NCI-H526 treated with DMSO at 0.1 percent for 48 hours (cell line): Measurements from ENCODE around the gene TENM4.

Source experiments
- DNase-seq: peaks from one replicate; lab custom pipeline; 2025; lab: John Stamatoyannopoulos, UW

Gene TENM4

DNA sequence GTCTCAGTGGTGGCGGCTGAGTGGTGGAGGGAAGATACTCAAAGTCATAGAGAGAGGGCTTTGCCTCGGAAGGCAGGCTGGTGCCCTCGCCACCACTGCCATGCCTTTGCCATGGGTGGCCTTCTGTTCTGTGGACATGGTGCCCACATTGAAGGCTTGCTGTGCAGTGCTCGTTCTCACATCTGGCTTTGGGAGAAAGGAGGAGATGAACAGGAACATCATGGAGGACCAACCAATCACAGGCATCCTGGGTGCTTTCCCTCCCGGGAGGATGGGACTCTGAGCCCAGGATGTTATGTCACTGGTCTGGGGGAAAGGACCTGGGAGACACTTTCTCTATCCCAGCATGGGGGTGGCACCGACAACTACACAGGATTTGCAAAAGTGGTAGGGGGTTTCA lies 783.8 kb downstream of the TENM4 start:
- DNase-seq: no peak

DNA sequence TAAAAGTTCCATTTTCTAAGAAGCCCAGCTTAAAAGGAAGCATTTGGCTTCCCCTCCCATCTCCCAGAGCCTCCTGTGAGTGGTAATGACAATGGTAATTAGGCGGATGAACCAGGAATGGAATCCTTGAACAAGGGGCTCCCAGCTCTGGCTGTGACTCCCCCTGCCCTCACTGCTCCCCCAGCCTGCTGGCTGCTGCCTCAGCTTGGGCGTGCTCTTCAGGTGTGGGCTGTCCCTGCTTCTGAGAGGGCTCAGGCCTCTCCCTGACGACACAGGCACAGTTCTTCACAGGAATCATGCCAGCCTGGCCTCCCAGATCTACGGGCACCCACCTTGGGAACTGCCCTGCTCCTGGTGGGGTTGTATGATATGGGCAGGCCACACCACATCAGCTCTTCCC lies 784.5 kb downstream of the TENM4 start:
- no peak for DNase-seq

DNA sequence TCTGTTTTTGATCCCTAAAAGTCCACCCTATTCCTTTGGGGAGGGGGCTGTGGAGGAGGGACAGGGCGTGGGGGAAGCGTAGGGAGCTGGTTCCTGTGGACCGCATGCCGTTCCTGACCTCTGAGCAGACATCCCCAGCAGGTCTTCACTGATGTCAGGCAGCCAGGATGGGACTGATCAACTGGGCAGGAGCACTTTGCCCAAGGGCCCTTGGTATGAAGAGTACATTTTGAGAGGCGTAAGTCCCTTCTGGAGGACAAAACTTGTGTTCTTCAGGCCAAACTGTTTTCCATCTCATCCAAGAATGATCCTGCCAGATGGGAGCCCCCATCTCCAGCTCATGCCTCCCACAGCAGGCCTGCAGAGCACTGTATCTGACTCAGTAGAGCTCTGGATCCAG lies 785.3 kb downstream of the TENM4 start:
- DNase-seq: no peak

DNA sequence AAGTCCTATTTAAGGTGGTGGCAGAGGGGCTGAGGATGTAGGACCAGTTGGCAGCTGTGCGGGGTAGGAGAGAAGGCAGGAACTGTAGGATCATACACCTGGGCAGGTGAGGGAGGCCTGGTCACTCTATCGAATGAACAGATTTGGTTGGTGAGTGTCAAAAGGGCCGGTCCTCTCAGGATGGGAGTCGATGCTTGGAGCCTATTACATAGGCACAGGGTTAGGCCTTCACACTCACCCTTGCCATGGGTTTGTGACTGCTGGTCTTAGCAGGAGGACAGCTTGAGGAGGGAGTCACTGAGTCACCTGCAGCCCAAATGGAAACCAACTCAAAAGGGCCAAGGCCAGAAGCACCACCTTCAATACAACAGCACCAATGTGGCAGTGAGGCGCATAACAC lies 786.0 kb downstream of the TENM4 start:
- no peak for DNase-seq

DNA sequence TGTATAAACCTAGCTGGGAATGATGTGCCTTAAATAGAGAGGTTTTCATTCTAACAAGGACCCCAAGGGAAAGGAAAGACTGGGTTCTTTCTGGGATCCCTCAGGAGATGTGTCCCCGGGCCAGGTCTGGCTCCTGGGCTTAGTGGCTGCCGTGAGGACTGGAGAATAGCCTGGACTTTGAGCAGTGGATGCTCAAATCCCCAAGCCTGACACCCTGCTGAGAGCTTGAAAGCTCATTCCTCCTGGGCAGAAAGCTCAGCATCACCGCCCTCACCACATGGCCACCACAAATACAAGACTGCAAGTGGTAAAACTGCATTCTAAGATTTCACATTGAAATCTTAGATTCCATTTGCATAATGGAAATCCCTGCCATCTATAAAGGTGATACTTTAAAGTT lies 786.8 kb downstream of the TENM4 start:
- DNase-seq: no peak

DNA sequence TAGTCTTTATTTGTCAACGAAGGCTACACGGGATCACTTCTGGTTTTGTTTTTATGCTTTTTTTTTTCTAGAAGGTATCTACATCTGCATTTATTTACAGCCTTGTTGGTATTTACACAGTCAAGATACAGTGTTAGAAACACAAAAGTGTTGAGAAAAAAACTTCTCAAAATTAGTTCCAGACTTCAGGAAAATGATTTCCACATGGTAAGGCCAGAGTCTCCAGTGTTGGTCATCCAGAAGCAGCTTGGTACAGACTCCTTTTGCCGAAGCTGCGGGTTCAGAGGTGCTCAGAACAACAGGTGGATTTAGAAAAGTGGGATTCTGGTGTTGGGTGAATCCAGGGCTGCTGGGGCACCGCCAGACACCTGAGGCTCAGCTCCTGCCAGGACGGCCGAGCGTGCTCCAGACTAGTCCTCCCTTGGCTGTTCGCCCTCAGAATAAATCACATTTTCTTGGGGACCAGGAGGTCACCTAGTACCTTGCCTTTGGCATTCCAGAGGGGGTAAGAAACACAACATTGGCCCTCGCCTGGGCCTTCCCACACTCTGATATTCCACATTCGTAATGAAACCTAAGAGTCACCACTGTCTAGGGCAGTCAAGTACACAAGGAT lies 787.4 kb downstream of the TENM4 start:
- no peak for DNase-seq

DNA sequence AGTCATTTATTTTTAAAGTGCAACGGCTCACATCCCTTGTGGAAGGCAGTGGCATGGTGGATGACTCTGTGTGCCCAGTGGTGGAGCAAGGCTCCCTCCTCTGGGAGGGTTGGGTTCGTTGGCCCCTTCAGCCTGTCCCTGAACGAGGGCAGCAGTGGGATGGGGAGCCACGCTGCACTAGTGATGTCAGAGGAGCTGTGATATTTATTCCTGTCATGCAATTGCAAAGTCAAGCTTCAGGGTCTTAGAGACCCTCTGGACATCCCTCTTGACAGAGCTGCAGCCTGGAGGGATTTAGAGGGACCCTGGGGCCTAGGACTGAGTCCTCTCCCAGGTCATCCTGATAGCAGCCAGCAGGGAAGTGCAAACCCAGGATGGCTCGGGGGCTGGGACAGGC lies 788.0 kb downstream of the TENM4 start:
- no peak for DNase-seq

DNA sequence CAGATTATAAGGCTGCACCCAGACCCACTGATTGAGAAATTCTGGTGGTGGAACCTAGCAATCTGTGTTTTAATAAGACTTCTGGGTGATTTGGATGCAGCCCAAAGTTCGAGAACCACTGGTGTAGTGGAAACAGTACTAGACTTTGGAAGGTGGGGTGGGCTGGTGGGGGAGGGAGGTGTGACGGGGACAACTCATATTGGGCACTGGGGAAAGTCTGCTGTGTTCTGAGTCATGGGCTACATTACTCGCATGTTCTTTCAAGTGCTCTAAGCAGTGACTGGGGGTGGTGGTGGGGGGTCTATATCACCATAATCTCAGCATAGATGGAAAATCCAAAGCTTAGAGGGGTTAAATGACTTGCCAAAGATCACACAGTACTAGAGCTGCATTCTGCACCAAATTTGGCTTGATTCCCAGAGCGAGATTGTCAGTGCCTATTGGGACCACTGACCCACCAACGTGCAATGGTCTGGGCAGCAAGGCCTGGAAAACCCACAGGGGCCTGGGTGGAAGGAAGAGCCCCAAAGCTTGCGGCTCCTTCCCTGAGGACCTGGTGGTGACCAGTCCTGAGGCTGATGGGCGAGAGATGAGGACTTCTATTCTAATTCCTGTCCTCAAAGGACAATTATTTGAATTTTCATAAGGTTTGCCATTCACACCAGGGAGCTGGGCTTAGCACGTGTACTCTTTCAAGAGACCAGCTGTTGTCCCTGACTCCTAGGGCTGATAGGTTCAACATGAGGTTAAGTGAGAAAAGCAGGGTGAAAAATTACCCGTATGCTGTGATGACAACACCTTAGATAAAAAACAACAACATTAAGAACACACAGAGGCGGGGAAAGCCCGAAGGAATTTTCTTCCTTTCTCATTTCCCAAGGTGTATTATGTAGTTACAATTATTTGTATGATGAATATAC lies 788.6 kb downstream of the TENM4 start:
- DNase-seq: no peak

DNA sequence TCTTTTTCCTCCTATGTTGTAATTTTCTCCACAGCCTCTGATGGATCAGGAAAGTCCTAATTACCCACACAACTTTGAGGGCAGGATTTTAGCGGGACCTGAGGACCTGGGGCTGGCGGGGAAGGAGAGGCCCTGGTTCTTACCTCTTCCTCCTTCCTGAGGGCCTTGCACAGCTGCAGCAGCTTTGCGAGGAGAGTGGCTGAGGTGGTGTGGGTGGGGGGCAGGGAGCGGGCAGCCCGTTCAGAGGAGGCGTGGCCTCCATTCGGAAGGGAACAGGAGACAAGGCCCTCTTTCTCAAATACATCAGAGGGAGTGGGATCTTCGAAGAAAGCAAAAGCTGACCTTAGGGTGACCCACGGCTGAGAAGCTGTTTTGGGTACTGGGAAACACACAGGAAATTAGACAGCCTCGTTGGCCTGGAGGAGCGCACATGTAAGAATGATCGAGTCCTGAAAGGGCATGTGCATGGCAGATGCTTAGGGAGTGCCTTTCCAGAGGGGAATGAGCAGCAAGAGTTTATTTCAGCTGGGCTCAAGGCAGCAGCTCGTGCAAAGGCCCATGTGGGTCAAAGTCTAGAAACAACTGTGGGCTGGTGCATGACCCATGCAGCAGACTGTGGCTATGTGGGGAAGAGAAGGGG lies 789.6 kb downstream of the TENM4 start:
- no peak for DNase-seq

DNA sequence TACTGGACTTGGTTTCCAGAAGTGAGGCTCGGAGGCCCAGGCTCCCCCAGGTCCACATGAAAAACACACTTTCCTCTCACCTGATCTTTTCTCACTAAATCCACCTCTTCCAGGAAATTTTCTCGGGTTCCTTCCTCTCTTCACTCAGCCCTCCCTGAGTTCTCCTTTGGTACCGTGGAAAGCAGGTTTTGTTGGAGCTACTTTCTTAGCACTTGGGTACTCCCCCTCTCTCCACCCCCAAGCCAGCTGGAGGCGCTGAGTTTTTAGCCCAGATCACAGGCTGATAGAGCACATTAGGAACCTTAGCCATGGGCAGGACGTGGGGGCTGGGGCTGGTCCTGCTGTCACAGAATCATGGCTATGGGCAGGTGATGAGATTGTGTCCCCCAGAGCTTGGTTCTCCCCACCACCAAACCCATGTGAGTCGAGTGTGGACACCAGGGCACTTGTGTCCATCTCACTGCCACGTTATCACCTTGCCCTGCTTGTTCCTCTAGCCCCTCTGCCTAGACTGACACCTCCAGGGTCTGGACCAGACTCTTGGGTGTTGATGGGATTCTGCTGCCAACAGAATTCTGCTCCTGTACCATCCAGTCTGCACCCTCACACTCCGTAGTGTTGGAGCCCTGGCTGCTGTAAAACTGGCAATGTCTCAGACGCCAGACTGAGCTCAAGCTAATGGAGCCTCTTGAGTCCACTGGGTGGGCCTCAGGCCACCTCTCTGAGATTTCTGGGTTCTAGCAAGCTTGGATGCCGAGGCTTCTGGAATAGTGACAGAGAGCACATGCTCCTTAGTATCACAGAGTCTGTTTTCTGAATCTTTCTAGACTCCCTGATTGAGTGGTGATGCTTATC lies 791.2 kb downstream of the TENM4 start:
- no peak for DNase-seq

DNA sequence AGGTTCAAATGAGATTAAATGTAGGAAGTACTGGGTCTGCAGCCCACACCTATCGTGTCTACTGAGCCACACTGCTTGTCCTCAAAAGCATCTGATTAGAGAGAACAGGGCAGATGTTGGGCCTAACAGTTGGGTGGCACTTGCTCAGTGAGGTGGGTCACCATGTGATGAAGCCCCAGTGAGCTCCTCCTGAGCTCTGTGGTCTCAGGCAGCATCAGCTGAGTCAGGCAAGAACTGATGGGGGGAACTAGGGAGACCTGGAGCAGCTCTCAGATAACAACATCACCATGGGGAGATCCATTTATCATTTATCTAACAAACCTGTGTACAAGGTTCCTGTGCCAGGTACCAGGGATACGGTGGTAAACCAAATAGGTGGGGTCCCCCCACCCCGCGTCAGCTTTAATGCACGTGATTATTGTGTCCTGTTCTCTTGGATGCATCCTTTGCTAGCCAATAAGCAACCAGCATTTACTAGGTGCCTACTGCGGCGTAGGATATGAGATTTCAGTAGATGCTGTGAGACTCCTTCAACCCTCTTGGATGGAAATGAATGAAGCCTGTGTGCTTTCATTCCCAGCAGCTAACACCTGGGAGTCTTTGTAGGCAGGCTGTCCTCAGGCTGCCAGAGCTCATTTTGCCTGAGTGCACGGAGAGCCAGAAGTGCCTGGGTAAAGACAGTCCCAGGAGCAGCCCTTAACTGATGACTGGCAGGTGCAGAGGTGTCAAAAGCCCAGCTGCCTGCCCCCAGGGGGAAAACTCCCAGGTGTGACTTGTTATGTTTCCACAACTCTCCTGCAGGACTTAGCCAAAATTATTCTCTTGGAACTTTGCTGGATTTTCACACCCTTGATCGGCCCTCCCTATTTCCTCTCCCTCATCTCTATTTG lies 792.6 kb downstream of the TENM4 start:
- DNase-seq: no peak

DNA sequence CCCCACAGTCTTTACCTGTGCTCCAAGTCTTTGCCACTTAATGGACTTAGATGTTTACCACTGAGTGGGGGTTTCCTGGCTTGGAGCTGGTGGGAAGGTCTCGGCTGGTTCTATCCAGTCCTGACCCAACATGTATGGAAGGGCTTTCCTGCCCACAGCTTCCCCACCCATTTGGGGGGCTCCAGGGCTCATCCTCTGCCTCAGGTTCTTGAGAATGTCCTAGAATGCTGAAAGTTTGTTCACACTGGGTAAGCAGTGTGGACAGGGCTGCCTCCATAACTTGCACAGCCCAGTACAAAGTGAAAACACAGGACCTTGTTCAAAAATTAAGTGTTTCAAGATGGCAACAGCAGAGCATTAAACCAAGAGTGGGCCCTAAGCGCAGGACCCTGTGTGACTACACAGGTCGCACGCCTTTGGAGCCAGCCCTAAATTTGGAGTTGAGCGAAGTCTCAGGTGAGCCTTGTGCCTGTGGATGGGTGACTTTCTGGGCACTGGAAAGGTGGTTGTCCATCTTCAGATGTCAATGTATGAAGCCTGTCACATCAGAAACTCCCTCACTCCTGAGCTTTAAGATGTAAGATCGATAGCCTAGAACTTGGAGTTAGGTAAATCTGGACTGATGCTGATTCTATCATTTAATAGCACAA lies 793.4 kb downstream of the TENM4 start:
- DNase-seq: no peak

DNA sequence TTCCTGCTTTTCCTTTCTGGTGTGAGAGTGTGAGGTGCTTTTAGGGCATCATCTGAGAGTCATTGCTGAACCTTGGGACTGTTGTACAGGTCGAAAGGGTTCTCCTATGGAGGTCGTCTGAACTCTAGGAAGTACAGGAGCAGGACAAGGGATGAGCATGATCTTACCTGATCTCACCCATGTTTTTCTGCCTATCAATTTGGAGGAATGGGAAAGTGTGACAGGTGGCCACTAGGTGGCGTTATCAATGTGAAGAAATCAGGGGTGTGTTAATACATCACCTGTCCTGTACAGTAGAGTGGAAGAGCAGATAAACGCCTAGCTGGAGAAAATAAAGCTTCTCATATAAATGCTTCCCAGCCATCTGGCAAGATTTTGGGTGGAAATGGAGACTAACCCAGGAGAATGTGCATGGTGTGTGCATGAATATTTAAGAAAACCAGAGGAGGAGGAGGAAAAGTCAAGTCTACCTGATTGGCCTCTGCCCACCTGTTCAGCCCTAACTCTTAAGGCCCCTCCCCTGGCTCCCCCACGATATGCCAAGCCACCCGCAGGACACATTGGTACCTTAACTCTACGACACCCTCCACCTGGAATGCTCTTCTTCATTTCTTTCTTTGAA lies 794.2 kb downstream of the TENM4 start:
- DNase-seq: peak; percentile 60

DNA sequence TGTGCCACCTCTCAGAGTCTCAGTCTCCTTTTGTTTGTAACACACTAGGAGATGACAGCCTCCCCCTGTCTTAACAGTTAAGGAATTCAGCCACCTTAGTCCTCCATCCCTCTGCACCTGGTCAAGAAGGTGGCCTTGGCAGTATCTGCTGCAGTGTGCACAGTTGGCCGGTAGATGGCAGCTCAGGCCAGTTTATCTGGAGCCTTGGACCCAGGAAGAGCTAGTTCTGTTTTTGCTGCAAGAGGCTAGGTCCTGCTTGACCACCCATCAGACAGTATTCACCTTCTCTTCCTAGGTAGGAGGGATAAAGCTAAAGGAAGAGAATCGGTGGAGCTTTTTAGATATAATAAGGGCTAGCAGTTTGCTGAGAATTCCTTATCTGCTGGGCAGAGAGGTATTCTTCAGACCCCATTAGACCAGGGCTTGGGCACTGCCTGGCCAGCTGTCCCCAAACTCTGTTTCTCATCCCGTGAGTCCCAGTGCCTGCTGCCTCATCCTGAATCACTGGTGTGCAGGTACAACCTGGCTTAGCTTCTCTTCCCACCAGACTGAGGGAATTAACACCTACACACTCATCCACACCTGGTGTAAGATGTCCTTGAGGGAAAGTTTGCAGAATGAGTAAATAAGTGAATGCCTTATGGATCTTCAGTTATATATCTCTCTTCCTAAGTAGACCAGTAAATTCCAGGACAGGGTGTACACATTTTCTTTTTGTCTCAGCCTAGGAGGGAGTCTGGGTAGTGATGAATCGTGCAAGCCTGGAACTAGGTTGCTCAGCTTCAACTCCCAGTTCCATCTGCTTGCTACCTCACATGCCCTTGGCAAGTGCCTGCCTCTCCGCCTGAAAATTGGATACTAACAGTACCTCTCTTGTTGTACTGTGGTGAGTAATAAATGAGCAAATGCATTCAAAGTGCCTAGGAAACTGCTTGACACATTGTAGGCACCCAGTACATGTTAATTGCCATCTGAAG lies 795.3 kb downstream of the TENM4 start:
- DNase-seq: peak; percentile 53

DNA sequence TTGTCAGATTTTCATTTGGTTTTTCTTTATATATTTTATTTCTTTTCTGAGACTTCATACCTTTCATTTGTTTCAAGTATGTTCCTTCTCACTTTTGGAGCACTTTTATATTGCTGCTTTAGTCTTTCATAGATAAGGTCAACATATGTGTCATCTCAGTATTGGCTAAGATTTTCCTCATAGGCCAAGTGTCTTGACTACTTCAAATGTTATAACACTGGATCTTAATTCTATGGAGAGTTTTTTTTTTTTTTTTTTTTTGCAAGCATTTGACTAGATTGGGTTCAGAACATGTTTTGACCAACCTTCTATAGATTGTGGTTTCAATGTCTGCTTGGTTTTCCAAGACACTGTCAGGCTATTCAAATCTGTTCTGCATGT lies 797.2 kb downstream of the TENM4 start:
- no peak for DNase-seq

DNA sequence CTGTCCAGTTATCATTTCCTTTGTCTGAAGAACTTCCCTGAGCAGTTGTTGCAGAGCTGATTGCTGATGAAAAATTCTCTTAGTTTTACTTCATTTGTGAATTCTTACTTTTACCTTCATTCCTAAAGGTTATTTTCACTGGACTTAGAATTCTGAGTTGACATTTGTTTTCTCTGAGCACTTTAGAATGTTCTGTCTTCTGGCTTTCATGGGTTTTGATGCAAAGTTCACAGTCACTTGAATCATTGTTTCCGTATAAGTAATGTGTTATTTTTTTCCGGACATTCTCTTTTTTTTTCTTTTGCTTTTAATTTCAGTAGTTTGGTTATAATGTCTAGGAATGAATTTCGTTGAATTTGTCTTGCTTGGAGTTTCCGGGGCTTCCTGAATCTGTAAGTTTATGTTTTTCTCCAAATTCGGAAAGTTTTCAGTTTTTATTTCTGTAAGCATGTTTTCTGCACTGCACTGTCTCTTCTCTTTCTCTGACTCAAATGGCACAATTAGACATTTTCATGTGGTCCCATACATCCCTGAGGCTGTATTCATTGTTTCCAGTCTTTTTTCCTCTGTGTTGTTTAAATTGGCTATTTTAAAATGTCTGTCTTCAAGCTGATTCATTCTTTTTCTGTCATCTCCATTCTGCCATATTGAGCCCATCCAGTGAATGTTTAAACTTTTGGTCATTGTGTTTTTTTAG lies 797.7 kb downstream of the TENM4 start:
- no peak for DNase-seq

DNA sequence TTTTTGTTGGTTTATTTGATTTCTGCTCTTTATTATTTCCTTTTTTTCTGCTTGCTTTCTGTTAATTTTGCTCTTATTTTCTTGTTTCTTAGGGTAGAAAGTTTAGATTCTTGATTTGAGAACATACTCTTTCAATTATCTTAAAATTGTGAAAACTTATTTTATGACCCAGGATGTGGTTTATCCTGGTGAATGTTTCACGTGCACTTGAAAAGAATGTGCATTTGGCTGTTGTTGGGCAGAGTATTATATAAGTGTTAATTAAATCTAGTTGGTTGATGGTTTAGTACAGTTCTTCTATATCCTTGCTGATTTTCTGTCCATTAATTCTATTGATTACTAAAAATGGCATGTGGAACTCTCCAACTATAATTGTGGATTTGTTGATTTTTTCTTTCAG lies 799.3 kb downstream of the TENM4 start:
- DNase-seq: no peak

DNA sequence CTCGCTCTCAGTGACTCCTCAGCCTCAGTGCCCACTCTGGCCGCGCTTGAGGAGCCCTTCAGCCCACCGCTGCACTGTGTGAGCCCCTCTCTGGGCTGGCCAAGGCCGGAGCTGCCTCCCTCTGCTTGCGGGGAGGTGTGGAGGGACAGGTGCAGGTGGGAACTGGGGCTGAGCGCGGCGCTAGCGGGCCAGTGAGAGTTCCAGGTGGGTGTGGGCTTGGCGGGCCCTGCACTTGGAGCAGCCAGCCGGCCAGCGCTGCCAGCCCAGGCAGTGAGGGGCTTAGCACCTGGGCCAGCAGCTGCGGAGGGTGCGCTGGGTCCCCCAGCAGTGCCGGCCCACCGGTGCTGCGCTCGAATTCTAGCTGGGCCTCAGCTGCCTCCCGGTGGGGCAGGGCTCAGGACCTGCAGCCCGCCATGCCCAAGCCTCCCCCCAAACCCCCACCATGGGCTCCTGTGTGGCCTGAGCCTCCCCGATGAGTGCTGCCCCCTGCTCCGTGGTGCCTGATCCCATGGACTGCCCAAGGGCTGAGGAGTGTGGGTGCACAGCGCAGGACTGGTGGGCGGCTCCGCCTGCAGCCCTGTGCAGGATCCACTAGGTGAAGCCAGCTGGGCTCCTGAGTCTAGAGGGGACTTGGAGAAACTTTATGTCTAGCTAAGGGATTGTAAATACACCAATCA lies 802.0 kb downstream of the TENM4 start:
- no peak for DNase-seq
